Ascending aorta (tissue), 2 donors: Measurements from ENCODE around the gene EFEMP1. TPM values are rescaled to one million over a fixed set of nuclear protein-coding genes. Genes with fewer than 3 reads are reported as not detected.
"Not testable (repeated sequence)": the region's sequence is repeated elsewhere in the genome, so short reads cannot be mapped to it uniquely, and the experiment has no call there.

ENCODE experiments used
- DNase-seq, 2 donors: peaks; one replicate each; pipeline ENCODE4 v3.0.0-alpha.2; 2019; ENCODE audit warnings: low spot score in 2 of 2
- H3K27ac ChIP-seq, 2 donors: fragments of 200-600 bp; sonication (generic); one replicate each; pipeline ENCODE4 v1.5.1; 2016 to 2017; ENCODE audit warnings: mild to moderate bottlenecking in 1 of 2
- H3K27me3 ChIP-seq: fragments of 200-600 bp; sonication (generic); one replicate; pipeline ENCODE4 v1.5.1; 2017
- H3K36me3 ChIP-seq, 2 donors: fragments of 200-600 bp; sonication (generic); one replicate each; pipeline ENCODE4 v1.5.1; 2016
- H3K4me1 ChIP-seq, 2 donors: fragments of 200-600 bp; sonication (generic); one replicate each; pipeline ENCODE4 v1.5.1; 2016 to 2017; ENCODE audit warnings: mild to moderate bottlenecking in 1 of 2
- H3K4me3 ChIP-seq, 2 donors: fragments of 200-600 bp; sonication (generic); one replicate each; pipeline ENCODE4 v1.5.1; 2016 to 2017; ENCODE audit warnings: mild to moderate bottlenecking in 1 of 2
- H3K9me3 ChIP-seq, 2 donors: fragments of 200-600 bp; sonication (generic); one replicate each; pipeline ENCODE4 v1.5.1; 2016
- intact Hi-C: fragments of 100-400 bp; cut with DNase I; formaldehyde crosslinking; loops from one replicate; pipeline ENCODE4 v1.15.1; 2023
- total RNA-seq: library from RNA; depleted of rRNA; stranded (reverse); fragments of >200 nt; gene quantifications from one replicate; pipeline ENCODE4 v1.1.0, GENCODE V29; 2016
- TF ChIP-seq, protein P1 (sequence below), 3 experiments: fragments of 200-600 bp in 2 of 3; fragments of 450-650 bp in 1 of 3; sonication (generic) in 2 of 3; IDR thresholded peaks; one replicate each; pipeline ENCODE4 v1.5.1; 2016 to 2019; ENCODE audit warnings: antibody characterized with exemption in 3 of 3, mild to moderate bottlenecking in 1 of 3, moderate library complexity in 1 of 3

Gene EFEMP1
- total RNA-seq, 1 donor from 2014 or later = 1,320 TPM

DNA sequence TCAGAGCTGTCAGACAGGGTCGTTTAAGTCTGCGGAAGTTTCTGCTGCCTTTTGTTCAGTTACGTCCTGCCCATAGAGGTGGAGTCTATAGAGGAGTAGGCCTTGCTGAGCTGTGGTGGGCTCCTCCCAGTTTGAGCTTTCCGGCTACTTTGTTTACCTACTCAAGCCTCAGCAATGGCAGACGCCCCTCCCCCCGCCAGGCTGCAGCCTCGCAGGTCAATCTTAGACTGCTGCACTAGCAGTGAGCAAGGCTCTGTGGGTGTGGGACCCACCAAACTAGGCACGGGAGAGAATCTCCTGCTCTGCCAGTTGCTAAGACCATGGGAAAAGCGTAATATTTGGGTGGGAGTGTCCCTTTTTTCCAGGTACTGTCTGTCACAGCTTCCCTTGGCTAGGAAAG is 86.5 kb downstream of the EFEMP1 start:
- intact Hi-C loops = no loop called here
- TF ChIP-seq, protein P1, sequence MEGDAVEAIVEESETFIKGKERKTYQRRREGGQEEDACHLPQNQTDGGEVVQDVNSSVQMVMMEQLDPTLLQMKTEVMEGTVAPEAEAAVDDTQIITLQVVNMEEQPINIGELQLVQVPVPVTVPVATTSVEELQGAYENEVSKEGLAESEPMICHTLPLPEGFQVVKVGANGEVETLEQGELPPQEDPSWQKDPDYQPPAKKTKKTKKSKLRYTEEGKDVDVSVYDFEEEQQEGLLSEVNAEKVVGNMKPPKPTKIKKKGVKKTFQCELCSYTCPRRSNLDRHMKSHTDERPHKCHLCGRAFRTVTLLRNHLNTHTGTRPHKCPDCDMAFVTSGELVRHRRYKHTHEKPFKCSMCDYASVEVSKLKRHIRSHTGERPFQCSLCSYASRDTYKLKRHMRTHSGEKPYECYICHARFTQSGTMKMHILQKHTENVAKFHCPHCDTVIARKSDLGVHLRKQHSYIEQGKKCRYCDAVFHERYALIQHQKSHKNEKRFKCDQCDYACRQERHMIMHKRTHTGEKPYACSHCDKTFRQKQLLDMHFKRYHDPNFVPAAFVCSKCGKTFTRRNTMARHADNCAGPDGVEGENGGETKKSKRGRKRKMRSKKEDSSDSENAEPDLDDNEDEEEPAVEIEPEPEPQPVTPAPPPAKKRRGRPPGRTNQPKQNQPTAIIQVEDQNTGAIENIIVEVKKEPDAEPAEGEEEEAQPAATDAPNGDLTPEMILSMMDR (IDR thresholded peaks at IDR 0.05) = no peak
- no peaks in the 10 kb centered on the region for H3K4me1 ChIP-seq
- H3K27ac ChIP-seq = no peak overlapping the region
- H3K27me3 ChIP-seq = no peaks in the 10 kb centered on the region
- H3K9me3 ChIP-seq = no peaks in the 10 kb centered on the region
- H3K36me3 ChIP-seq = no peaks in the 10 kb centered on the region
- DNase-seq = no peak
- H3K4me3 ChIP-seq = no peak overlapping the region

DNA sequence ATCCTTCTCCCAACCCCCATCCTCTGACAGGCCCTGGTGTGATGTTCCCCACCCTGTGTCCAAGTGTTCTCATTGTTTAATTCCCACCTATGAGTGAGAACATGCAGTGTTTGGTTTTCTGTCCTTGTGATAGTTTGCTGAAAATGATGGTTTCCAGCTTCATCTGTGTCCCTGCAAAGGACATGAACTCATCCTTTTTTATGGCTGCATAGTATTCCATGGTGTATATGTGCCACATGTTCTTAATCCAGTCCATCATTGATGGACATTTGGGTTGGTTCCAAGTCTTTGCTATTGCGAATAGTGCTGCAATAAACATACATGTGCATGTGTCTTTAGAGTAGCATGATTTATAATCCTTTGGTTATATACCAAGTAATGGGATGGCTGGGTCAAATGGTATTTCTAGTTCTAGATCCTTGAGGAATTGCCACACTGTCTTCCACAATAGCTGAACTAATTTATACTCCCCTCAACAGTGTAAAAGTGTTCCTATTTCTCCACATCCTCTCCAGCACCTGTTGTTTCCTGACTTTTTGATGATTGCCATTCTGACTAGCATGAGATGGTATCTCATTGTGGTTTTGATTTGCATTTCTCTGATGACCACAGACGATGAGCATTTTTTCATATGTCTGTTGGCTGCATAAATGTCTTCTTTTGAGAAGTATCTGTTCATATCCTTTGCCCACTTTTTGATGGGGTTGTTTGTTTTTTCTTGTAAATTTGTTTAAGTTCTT is 91.7 kb downstream of the EFEMP1 start:
- H3K9me3 ChIP-seq, H3K36me3 ChIP-seq, H3K4me1 ChIP-seq, DNase-seq, H3K27ac ChIP-seq, H3K27me3 ChIP-seq, intact Hi-C loops, H3K4me3 ChIP-seq: not testable (repeated sequence)

DNA sequence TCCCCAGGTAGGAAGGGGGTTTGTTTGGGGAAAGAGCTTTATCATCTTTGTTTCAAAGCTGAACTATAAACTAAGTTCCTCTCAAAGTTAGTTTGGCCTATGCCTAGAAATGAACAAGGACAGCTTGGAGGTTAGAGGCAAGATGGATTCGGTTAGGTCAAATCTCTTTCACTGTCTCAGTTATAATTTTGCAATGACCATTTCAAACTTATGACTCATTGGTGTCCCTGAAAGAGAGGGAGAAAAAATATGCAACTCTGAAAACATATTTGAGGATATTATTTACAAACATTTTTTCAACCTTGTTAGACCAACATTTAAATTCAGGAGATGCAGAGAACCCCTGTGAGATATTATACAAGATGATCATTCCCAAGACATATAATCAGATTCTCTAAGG is 95.7 kb downstream of the EFEMP1 start:
- Histone ChIP-seq H3K4me1 (no peaks in the 10 kb centered on the region), H3K9me3 (no peaks in the 10 kb centered on the region), H3K36me3 (no peaks in the 10 kb centered on the region), H3K4me3 (no peak overlapping the region), H3K27me3 (no peaks in the 10 kb centered on the region), H3K27ac (no peak overlapping the region)
- no peak for DNase-seq
- intact Hi-C loops = no loop called here
- TF ChIP-seq, protein P1 (IDR thresholded peaks at IDR 0.05) = no peak

DNA sequence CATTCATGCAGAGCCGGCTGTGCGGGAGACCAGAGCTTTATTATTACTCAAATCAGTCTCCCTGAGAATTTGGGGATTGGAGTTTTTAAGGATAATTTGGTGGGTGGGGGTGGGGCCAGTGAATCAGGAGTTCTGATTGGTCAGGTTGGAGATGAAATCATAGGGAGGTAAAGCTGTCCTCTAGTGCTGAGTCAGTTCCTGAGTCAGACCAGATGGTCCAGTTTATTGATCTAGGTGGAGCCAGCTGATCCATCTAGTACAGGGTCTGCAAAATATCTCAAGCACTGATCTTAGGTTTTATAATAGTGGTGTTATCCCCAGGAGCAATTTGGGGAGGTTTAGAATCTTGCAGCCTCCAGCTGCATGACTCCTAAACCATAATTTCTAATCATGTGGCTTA is 96.2 kb downstream of the EFEMP1 start:
- intact Hi-C loops, H3K27me3 ChIP-seq, H3K27ac ChIP-seq, H3K9me3 ChIP-seq, H3K4me1 ChIP-seq, DNase-seq, H3K4me3 ChIP-seq, H3K36me3 ChIP-seq: not testable (repeated sequence)

DNA sequence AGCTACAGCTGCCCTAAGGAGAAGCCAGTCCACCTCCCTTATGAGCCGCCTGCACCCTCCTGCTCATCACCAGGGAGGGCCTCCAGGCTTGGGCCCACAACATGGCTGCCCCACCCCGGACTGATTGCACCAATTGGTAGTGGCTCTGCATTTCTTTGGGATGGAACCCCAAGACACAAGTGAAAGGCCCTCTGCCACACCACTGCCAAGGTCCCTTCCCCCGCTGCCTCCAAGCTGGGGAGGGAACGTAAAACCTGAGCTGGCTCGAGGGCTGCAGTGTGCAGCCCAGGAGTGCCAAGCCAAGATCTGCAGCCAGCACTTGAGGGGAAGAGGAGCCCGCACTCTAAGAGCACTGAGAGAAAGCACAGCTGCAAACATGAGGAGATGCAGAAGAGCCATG is 97.3 kb downstream of the EFEMP1 start:
- H3K27ac ChIP-seq = no peak overlapping the region
- no peak overlapping the region for H3K4me3 ChIP-seq
- H3K9me3 ChIP-seq = no peaks in the 10 kb centered on the region
- no peaks in the 10 kb centered on the region for H3K36me3 ChIP-seq
- DNase-seq = no peak
- H3K4me1 ChIP-seq = no peaks in the 10 kb centered on the region
- intact Hi-C loops = no loop called here
- TF ChIP-seq, protein P1 (IDR thresholded peaks at IDR 0.05) = no peak
- H3K27me3 ChIP-seq = no peaks in the 10 kb centered on the region

DNA sequence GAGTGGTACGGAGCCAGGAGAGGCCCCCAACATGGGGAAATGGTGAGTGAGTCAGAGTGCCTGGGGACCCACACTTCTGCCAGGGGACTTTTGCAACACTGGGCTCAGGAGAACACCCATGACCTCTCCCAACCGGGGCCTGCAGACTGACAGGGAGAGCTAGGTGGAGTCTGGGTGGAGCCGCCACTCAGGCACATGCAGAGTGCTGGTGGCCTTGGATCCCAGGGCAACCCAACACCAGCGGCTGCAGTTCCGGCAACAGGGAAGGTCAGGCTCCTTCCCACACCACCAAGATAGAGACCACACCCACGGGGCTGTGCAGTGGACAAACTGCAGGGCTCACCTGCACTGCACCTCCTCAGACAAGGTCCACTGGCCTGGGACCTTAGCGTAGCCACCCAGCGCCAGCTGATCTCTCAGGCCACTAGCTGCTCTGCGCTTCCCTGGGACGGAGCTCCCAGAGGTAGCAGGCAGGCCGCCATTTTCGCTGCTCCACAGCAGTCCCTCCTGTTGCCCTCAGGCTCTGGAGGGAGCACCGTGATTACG is 99.0 kb downstream of the EFEMP1 start:
- TF ChIP-seq, protein P1 (IDR thresholded peaks at IDR 0.05) = no peak
- Histone ChIP-seq H3K4me3 (no peak overlapping the region), H3K27me3 (no peaks in the 10 kb centered on the region), H3K9me3 (no peaks in the 10 kb centered on the region), H3K27ac (no peak overlapping the region), H3K4me1 (no peaks in the 10 kb centered on the region), H3K36me3 (no peaks in the 10 kb centered on the region)
- intact Hi-C loops = no loop called here
- no peak for DNase-seq

Other genes starting within 250 kb of the EFEMP1 start
- 4.2 TPM for gene PNPT1, start 229.9 kb downstream of the EFEMP1 start, total RNA-seq